ENCODE data around the gene DHCR24.

GRCh38 chr1:54842206-54842915 is 44.6 kb downstream of the DHCR24 start:
- TF ChIP-seq FOXA1 (IDR thresholded peaks at IDR 0.05) (no peak), FOXM1 (IDR thresholded peaks at IDR 0.05; ENCODE audit: borderline replicate concordance) (no peak), BHLHE40 (IDR thresholded peaks at IDR 0.05; ENCODE audit: borderline replicate concordance) (no peak), HDGF (IDR thresholded peaks at IDR 0.05; ENCODE audit: borderline replicate concordance) (no peak), ELF4 (IDR thresholded peaks at IDR 0.05) (no peak), NFRKB (IDR thresholded peaks at IDR 0.05) (no peak), SP1 (IDR thresholded peaks at IDR 0.05) (no peak), TARDBP (IDR thresholded peaks at IDR 0.05) (no peak), ARNT (IDR thresholded peaks at IDR 0.05) (no peak), LEF1 (IDR thresholded peaks at IDR 0.05; ENCODE audit: borderline replicate concordance) (no peak), ZNF384 (IDR thresholded peaks at IDR 0.05) (no peak), SUZ12 (IDR thresholded peaks at IDR 0.05) (no peak)
